ENCODE results near the gene MTRR.

GRCh38 chr5:7877851-7878250 is 8.9 kb downstream of the MTRR start:
- TF ChIP-seq CTCF (IDR thresholded peaks at IDR 0.05), result no peak
- no peak for TF ChIP-seq POLR2A (IDR thresholded peaks at IDR 0.05)

Measured in ovary (tissue), 3 donors.